K562 (cell line): ENCODE data around the gene MAP4. TPM values are rescaled to one million over a fixed set of nuclear protein-coding genes. Genes with fewer than 3 reads are reported as not detected.
A peak's percentile ranks its signal among the peaks of the same experiment; 100 is the strongest.

Source experiments
- ARNT ChIP-seq, 2 experiments: fragments of 450-650 bp; IDR thresholded peaks; 2 replicates each; pipeline ENCODE4 v1.6.1; 2016; ENCODE audit warnings: mild to moderate bottlenecking in 1 of 2
- BACH1 ChIP-seq: fragments of 200-800 bp; sonication (Bioruptor generic); IDR thresholded peaks from 2 replicates; pipeline ENCODE4 v1.6.1; 2016; ENCODE audit warnings: missing genetic modification characterization, missing compliant biosample characterization
- EP300 ChIP-seq: IDR thresholded peaks from 2 replicates; pipeline ENCODE4 v1.6.1; 2012; ENCODE audit warnings: low read length, improper control_type of control experiment
- EP400 ChIP-seq: fragments of 450-650 bp; IDR thresholded peaks from 2 replicates; pipeline ENCODE4 v1.6.1; 2017; ENCODE audit warnings: antibody characterized with exemption, mild to moderate bottlenecking, moderate library complexity
- GATAD2A ChIP-seq: fragments of 450-650 bp; IDR thresholded peaks from 2 replicates; pipeline ENCODE4 v1.6.1; 2017
- HMBOX1 ChIP-seq: sonication (generic); IDR thresholded peaks from 2 replicates; pipeline ENCODE4 v1.6.1; 2016
- KDM1A ChIP-seq, 2 experiments: fragments of 450-650 bp; IDR thresholded peaks; 2 replicates each; pipeline ENCODE4 v1.6.1; 2016; ENCODE audit warnings: mild to moderate bottlenecking in 2 of 2
- MBD2 ChIP-seq: sonication (generic); IDR thresholded peaks from 2 replicates; pipeline ENCODE4 v1.6.1; 2016; ENCODE audit warnings: low read depth, borderline replicate concordance
- MECOM ChIP-seq: fragments of 250-450 bp; sonication (Bioruptor Pico); IDR thresholded peaks from 2 replicates; pipeline ENCODE4 v1.8.0; 2022; ENCODE audit warnings: inconsistent platforms
- MGA ChIP-seq: fragments of 450-650 bp; IDR thresholded peaks from 2 replicates; pipeline ENCODE4 v1.6.1; 2016; ENCODE audit warnings: mild to moderate bottlenecking, moderate library complexity
- NFATC3 ChIP-seq: fragments of 450-650 bp; IDR thresholded peaks from 2 replicates; pipeline ENCODE4 v1.6.1; 2017; ENCODE audit warnings: mild to moderate bottlenecking
- NR2C2 ChIP-seq, 2 experiments: fragments of 200-800 bp in 1 of 2; sonication (Bioruptor generic) in 1 of 2; sonication (generic) in 1 of 2; formaldehyde crosslinking in 1 of 2; IDR thresholded peaks; 2 replicates each; pipeline versions ENCODE4 v1.6.1 to v1.8.0; 2016 to 2022; ENCODE audit warnings: mild to moderate bottlenecking in 1 of 2, missing compliant biosample characterization in 1 of 2, missing genetic modification characterization in 1 of 2, missing genetic modification reagents in 1 of 2
- POLR2H ChIP-seq: IDR thresholded peaks from 2 replicates; pipeline ENCODE4 v1.6.1; 2016; ENCODE audit warnings: missing genetic modification characterization, low read depth, mild to moderate bottlenecking, control low read depth, missing compliant biosample characterization, moderate library complexity
- RHOXF2B ChIP-seq: fragments of 250-450 bp; sonication (Bioruptor Pico); conservative IDR thresholded peaks from 2 replicates; pipeline ENCODE4 v1.5.1; 2021
- polyA plus RNA-seq, 8 experiments: library from polyadenylated mRNA; depleted of rRNA in 4 of 8; stranded (reverse) in 5 of 8; unstranded in 3 of 8; fragments of >200 nt; fragmentation: Nextera tagmentation in 2 of 8; fragmentation: Illumina TruSeq in 1 of 8; extraction: Ambion mirVana in 2 of 8; extraction: Trizol in 1 of 8; gene quantifications; 2 replicates each; pipeline versions ENCODE4 v1.2.1 to v1.2.3, GENCODE V29; 2011 to 2014; ENCODE audit warnings: inconsistent platforms in 1 of 8, missing spikeins in 1 of 8
- total RNA-seq, 7 experiments: library from RNA; depleted of rRNA in 6 of 7; stranded (reverse); fragments of >200 nt in 6 of 7; fragmentation: Illumina TruSeq in 2 of 7; extraction: Trizol in 2 of 7; gene quantifications; 2 replicates each; pipeline versions ENCODE4 v1.2.1 to v1.2.3, GENCODE V29; 2011 to 2021; ENCODE audit warnings: low replicate concordance in 1 of 7

The MAP4 gene
- total and polyA plus RNA-seq, 9 of the 15 experiments (the other 6 are each of a cell fraction or from before 2014, with no cell fraction given): 13.3 to 141 (median 36.8) TPM

- TF ChIP-seq MBD2 (no peak), RHOXF2B (CRISPR knock-in tag) (no peak), NFATC3 (0 out of 2 replicates have a peak, but pooled peaks have one; percentile 10), ARNT (IDR thresholded peaks at IDR 0.05) (peak; percentile 36 to 52; a peak in 1 of 4 replicates), MECOM (CRISPR knock-in tag) (0 out of 2 replicates have a peak, but pooled peaks have one; percentile 11), KDM1A (IDR thresholded peaks at IDR 0.05) (0 out of 4 replicates have a peak, but pooled peaks of 1 of the 2 experiments have one; percentile 35), HMBOX1 (peak; percentile 32; the same call in 1 of the 2 replicates), EP400 (peak; percentile 54), NR2C2 (CRISPR knock-in tag; IDR thresholded peaks at IDR 0.05) (no peak), NR2C2 (tag; IDR thresholded peaks at IDR 0.05) (peak; percentile 36; the same call in 1 of the 2 replicates), POLR2H (0 out of 2 replicates have a peak, but pooled peaks have one; percentile 11), BACH1 (tag) (peak; percentile 48; the same call in 1 of the 2 replicates), MGA (peak; percentile 52; the same call in 1 of the 2 replicates), GATAD2A (0 out of 2 replicates have a peak, but pooled peaks have one; percentile 28), EP300 (peak; percentile 29)
Observed at GRCh38 chr3:48016301-48016973, at the start of gene MAP4 (continued).
